Muscle layer of colon (tissue), 2 donors: Measurements from ENCODE around the gene PCSK6.

ENCODE experiments used
- H3K27ac ChIP-seq: one replicate; pipeline ENCODE4 v1.7.0; 2013; ENCODE audit warnings: low read depth, mild to moderate bottlenecking, low read length, moderate library complexity
- H3K27me3 ChIP-seq, 2 donors: one replicate each; pipeline ENCODE4 v1.7.0; 2013; ENCODE audit warnings: low read length in 2 of 2, mild to moderate bottlenecking in 2 of 2; ENCODE audit not compliant: insufficient read depth in 2 of 2, control insufficient read depth in 1 of 2
- H3K36me3 ChIP-seq: one replicate; pipeline ENCODE4 v1.7.0; 2013; ENCODE audit warnings: mild to moderate bottlenecking, low read length; ENCODE audit not compliant: insufficient read depth
- H3K4me1 ChIP-seq: one replicate; pipeline ENCODE4 v1.7.0; 2013; ENCODE audit warnings: mild to moderate bottlenecking, low read length; ENCODE audit not compliant: insufficient read depth
- H3K4me3 ChIP-seq, 2 donors: one replicate each; pipeline ENCODE4 v1.7.0; 2013; ENCODE audit warnings: low read length in 2 of 2, low read depth in 1 of 2, mild to moderate bottlenecking in 1 of 2, moderate library complexity in 1 of 2
- H3K9ac ChIP-seq: one replicate; pipeline ENCODE4 v1.7.0; 2013; ENCODE audit warnings: low read length
- H3K9me3 ChIP-seq: one replicate; pipeline ENCODE4 v1.7.0; 2013; ENCODE audit warnings: mild to moderate bottlenecking, low read length
- donor health status: abdominal sarcoma.
- donor health status: Adenocarcinoma of cecum.

Gene PCSK6

GRCh38 chr15:101254157-101255050 is 235.1 kb downstream of the PCSK6 start:
- no peaks in the 10 kb centered on the region for H3K36me3 ChIP-seq
- H3K4me3 ChIP-seq: no peak overlapping the region
- no peak overlapping the region for H3K9ac ChIP-seq
- H3K9me3 ChIP-seq: no peaks in the 10 kb centered on the region
- no peak overlapping the region for H3K27ac ChIP-seq
- peaks cover 17% of the 10 kb centered on the region for H3K4me1 ChIP-seq
- H3K27me3 ChIP-seq: no peaks in the 10 kb centered on the region
